Pancreas (tissue), 10 donors: Measurements from ENCODE around the gene AHNAK. TPM values are rescaled to one million over a fixed set of nuclear protein-coding genes. Genes with fewer than 3 reads are reported as not detected.

Source experiments
- ATAC-seq, 4 donors: fragments of 200-7000 bp; cut with Tn5 transposase; one replicate each; pipeline versions ENCODE4 v1.8.0 to v1.9.1; 2020; ENCODE audit warnings: mild to moderate bottlenecking in 4 of 4, moderate library complexity in 4 of 4
- DNase-seq, 6 donors: peaks; one replicate each; pipeline ENCODE4 v3.0.0-alpha.2; 2020
- FAIRE-seq: peaks from 2 replicates; lab custom pipeline; 2012; peaks lifted over from hg19 to GRCh38; lab: Jason Lieb, UNC
- H3K27ac ChIP-seq, 4 donors: fragments of 200-600 bp; sonication (generic); 1 replicate in 3 of 4; 2 replicates in 1 of 4; pipeline versions ENCODE4 v1.5.0 to v1.8.0; 2020
- H3K27me3 ChIP-seq, 4 donors: fragments of 200-600 bp; one replicate each; pipeline ENCODE4 v1.8.0; 2021
- H3K36me3 ChIP-seq, 3 donors: fragments of 200-600 bp; sonication (generic) in 1 of 3; one replicate each; pipeline versions ENCODE4 v1.5.0 to v1.8.0; 2020 to 2021
- H3K4me1 ChIP-seq, 3 donors: fragments of 200-600 bp; one replicate each; pipeline ENCODE4 v1.8.0; 2021
- H3K4me3 ChIP-seq, 4 donors: fragments of 200-600 bp; sonication (generic) in 2 of 4; one replicate each; pipeline versions ENCODE4 v1.5.0 to v1.8.0; 2020 to 2021
- H3K9me3 ChIP-seq, 4 donors: fragments of 200-600 bp; one replicate each; pipeline ENCODE4 v1.8.0; 2021
- WGBS, 2 donors: extraction: QIAGEN DNeasy Blood & Tissue Kit; methylation state at CpG; one replicate each; pipeline ENCODE4 v1.1.7; 2013; 5-methylcytosine and 5-hydroxymethylcytosine counted together
- intact Hi-C, 3 donors: fragments of 100-400 bp; cut with DNase I; formaldehyde crosslinking; loops; one replicate each; pipeline versions ENCODE4 v1.11.1 to v1.14.2; 2022
- polyA plus RNA-seq, 2 donors: library from polyadenylated mRNA; stranded (reverse); fragments of 200-250 nt; gene quantifications; one replicate each; pipeline ENCODE4 v1.2.3, GENCODE V29; 2013
- total RNA-seq, 6 donors: library from RNA; stranded (reverse); fragmentation: NEBNext Ultra II Directional in 4 of 6; extraction: Animal tissue kit (Norgen Biotek cat#: 25700) in 4 of 6; gene quantifications; one replicate each; pipeline versions ENCODE4 v1.2.1 to v1.2.4, GENCODE V29; 2021 to 2023
- TF ChIP-seq, protein P1 (sequence below), 4 donors: fragments of 200-600 bp; sonication (generic) in 3 of 4; IDR thresholded peaks; one replicate each; pipeline versions ENCODE4 v1.5.0 to v1.8.0; 2021; ENCODE audit warnings: antibody characterized with exemption in 4 of 4
- donor health status: healthy with polysubstance abuse.
- donor health status: DM: no; HTN: no; CAD: no; lungs with moderate emphysema.
- donor health status: DM: no; HTN: no; CAD: no.
- donor health status: control.
- donor health status: control.
- donor health status: Bipolar disorder and iron deficiency.
- donor health status: DM: yes; HTN: yes; CAD: no.
- donor health status: DM: no; HTN: no; CAD: no.
- donor health status: DM: no; HTN: no; CAD: no.
- donor health status: DM: yes; HTN: yes; CAD: no.

Gene AHNAK
- total and polyA plus RNA-seq, 8 donors = 18.7 to 163 (median 66.8) TPM

- Histone ChIP-seq H3K4me1 (peaks cover 0 to 27% (median 0%) of the 10 kb centered on the region in 3 donors), H3K27me3 (no peaks in the 10 kb centered on the region), H3K27ac (no peak overlapping the region), H3K9me3 (no peaks in the 10 kb centered on the region), H3K4me3 (no peak overlapping the region), H3K36me3 (no peaks in the 10 kb centered on the region)
- intact Hi-C loops = no loop called here
- ATAC-seq = no peak
- FAIRE-seq = no peak
- TF ChIP-seq, protein P1, sequence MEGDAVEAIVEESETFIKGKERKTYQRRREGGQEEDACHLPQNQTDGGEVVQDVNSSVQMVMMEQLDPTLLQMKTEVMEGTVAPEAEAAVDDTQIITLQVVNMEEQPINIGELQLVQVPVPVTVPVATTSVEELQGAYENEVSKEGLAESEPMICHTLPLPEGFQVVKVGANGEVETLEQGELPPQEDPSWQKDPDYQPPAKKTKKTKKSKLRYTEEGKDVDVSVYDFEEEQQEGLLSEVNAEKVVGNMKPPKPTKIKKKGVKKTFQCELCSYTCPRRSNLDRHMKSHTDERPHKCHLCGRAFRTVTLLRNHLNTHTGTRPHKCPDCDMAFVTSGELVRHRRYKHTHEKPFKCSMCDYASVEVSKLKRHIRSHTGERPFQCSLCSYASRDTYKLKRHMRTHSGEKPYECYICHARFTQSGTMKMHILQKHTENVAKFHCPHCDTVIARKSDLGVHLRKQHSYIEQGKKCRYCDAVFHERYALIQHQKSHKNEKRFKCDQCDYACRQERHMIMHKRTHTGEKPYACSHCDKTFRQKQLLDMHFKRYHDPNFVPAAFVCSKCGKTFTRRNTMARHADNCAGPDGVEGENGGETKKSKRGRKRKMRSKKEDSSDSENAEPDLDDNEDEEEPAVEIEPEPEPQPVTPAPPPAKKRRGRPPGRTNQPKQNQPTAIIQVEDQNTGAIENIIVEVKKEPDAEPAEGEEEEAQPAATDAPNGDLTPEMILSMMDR (IDR thresholded peaks at IDR 0.05) = no peak
- DNase-seq = no peak
- WGBS, 2 donors = 64 to 75% methylated on average over 8 of the region's 8 CpGs
Measured at GRCh38 chr11:62428871-62429560, 117.6 kb downstream of the AHNAK start.

DNA sequence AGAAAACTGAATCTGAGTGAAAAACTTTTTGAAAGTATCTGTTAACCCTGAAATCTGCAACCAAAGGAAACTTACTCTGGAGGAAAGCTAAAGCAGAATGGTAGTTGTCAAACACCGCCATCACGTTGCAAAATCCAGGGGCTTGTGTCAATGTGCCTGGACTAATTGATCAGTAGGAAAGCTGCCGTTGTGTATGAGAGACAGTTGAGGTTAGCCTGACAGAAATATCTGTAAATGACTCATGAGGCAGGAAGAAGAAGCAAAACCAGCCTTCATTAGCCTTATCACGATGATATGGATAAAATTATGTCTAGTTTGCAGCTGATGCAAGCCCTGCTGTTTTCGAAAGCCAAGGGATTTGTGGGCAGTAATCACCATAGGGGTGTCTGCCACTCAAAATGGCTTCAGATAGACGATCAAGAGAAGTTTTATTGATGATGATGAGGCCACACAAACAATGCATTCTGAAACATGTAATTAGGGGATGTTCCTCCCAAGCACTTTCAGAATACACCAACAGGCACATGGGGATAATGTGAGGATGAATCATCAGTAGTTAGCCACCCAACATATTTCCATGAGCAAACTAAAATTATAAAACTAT, 118.9 kb downstream of the AHNAK start:
- WGBS, 2 donors = 48 to 51% methylated on average over 6 of the region's 6 CpGs
- FAIRE-seq (no peak), ATAC-seq (peak in 1 of 4 donors; percentile 10), DNase-seq (no peak)
- intact Hi-C loops = no loop called here
- TF ChIP-seq, protein P1 (IDR thresholded peaks at IDR 0.05) = no peak
- no peak overlapping the region for H3K4me3 ChIP-seq
- H3K27me3 ChIP-seq = no peaks in the 10 kb centered on the region
- no peaks in the 10 kb centered on the region for H3K9me3 ChIP-seq
- peak overlapping the region in 3 of 4 donors; percentile 27 to 28 (median 28) for H3K27ac ChIP-seq
- no peaks in the 10 kb centered on the region for H3K36me3 ChIP-seq
- H3K4me1 ChIP-seq = peaks cover 0 to 17% (median 0%) of the 10 kb centered on the region in 3 donors

DNA sequence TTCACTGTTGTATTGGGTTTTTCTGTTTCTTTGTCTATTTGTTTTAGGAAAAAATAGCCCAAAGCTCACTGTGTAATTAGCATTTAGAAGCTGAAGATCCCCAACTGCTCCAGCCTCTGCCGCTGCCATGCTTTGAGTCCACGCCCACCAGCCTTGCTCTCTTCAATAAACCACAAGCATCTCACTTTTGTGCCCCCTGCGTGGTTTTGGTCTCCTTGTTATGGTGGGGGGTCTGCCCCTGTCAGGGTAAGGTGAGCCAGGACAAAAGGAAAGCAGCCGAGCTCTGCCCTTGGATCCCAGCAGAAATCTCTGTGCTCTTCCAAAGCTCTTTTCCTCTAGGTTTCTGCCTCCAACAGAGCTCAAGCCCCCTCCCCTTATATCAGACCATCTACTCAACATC, 123.6 kb downstream of the AHNAK start:
- WGBS, 2 donors = 64 to 77% methylated on average over 4 of the region's 4 CpGs
- ATAC-seq (no peak), DNase-seq (peak in 1 of 6 donors; percentile 23), FAIRE-seq (no peak)
- Histone ChIP-seq H3K4me3 (no peak overlapping the region), H3K9me3 (no peaks in the 10 kb centered on the region), H3K4me1 (no peaks in the 10 kb centered on the region), H3K27ac (no peak overlapping the region), H3K36me3 (no peaks in the 10 kb centered on the region), H3K27me3 (no peaks in the 10 kb centered on the region)
- TF ChIP-seq, protein P1 (IDR thresholded peaks at IDR 0.05) = no peak
- intact Hi-C loops = loop anchor here in 2 of 3 donors (5.0 kb wide), 2 partner anchors 124 to 139 kb away; partner anchors contain the start of gene AHNAK (in 1 of the 2)

DNA sequence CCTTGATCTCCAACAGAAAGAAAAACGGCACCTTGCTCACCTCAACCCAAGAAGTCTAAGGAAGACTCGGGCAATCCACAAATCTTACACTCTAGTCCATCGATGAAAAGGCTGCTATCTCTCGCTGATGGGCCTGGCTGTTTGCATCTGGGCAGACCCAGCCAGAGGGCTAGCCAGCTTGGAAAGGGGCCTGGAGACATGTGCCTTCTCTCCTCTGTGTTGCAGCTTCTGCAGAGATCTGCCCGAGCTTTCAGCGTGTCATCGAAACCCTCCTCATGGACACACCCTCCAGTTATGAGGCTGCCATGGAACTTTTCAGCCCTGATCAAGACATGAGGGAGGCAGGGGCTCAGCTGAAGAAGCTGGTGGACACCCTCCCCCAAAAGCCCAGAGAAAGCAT, 124.6 kb downstream of the AHNAK start:
- Histone ChIP-seq H3K4me1 (no peaks in the 10 kb centered on the region), H3K9me3 (no peaks in the 10 kb centered on the region), H3K36me3 (no peaks in the 10 kb centered on the region), H3K4me3 (no peak overlapping the region), H3K27me3 (no peaks in the 10 kb centered on the region), H3K27ac (no peak overlapping the region)
- ATAC-seq (no peak), FAIRE-seq (no peak), DNase-seq (peak in 1 of 6 donors; percentile 12)
- 68 to 79% methylated on average over 7 of the region's 7 CpGs for WGBS, 2 donors
- TF ChIP-seq, protein P1 (IDR thresholded peaks at IDR 0.05) = no peak
- intact Hi-C loops = loop anchor here in 2 of 3 donors (5.0 kb wide), 2 partner anchors 125 to 140 kb away; partner anchors contain the start of gene AHNAK (in 1 of the 2)
